H9 (cell line): Measurements from ENCODE around the gene MTARC1. TPM values are rescaled to one million over a fixed set of nuclear protein-coding genes. Genes with fewer than 3 reads are reported as not detected.

Experiments used
- DNase-seq: peaks from one replicate; pipeline ENCODE4 v3.0.0-alpha.2; 2017
- H2AFZ ChIP-seq: one replicate; pipeline ENCODE4 v1.6.1; 2013; ENCODE audit warnings: mild to moderate bottlenecking, low read length, control low read depth, moderate library complexity
- H2AK5ac ChIP-seq: 2 replicates; pipeline ENCODE4 v1.6.1; 2013; ENCODE audit warnings: low read length, control low read depth, mixed read lengths; ENCODE audit not compliant: insufficient read length
- H2BK120ac ChIP-seq: one replicate; pipeline ENCODE4 v1.6.1; 2013; ENCODE audit warnings: low read depth, mild to moderate bottlenecking, low read length, control low read depth, inconsistent platforms; ENCODE audit not compliant: poor library complexity, severe bottlenecking
- H2BK12ac ChIP-seq: 2 replicates; pipeline ENCODE4 v1.6.1; 2013; ENCODE audit warnings: low read length, control low read depth, mixed read lengths, low read depth; ENCODE audit not compliant: insufficient read length
- H2BK15ac ChIP-seq: 2 replicates; pipeline ENCODE4 v1.6.1; 2013; ENCODE audit warnings: low read depth, low read length, control low read depth
- H2BK20ac ChIP-seq: one replicate; pipeline ENCODE4 v1.6.1; 2013; ENCODE audit warnings: low read depth, mild to moderate bottlenecking, low read length, control low read depth, inconsistent platforms; ENCODE audit not compliant: poor library complexity, severe bottlenecking
- H2BK5ac ChIP-seq: 2 replicates; pipeline ENCODE4 v1.6.1; 2013; ENCODE audit warnings: low read length, control low read depth, mixed read lengths; ENCODE audit not compliant: insufficient read length
- H3K14ac ChIP-seq: 2 replicates; pipeline ENCODE4 v1.6.1; 2013; ENCODE audit warnings: low read length, control low read depth; ENCODE audit not compliant: insufficient read depth
- H3K18ac ChIP-seq: 2 replicates; pipeline ENCODE4 v1.6.1; 2013; ENCODE audit warnings: low read depth, mild to moderate bottlenecking, mixed read lengths, low read length, control low read depth; ENCODE audit not compliant: insufficient read length
- H3K23ac ChIP-seq: 2 replicates; pipeline ENCODE4 v1.6.1; 2013; ENCODE audit warnings: low read length, control low read depth, mixed read lengths, low read depth; ENCODE audit not compliant: insufficient read length
- H3K23me2 ChIP-seq: 2 replicates; pipeline ENCODE4 v1.6.1; 2013; ENCODE audit warnings: low read depth, mild to moderate bottlenecking, mixed read lengths, low read length, control low read depth; ENCODE audit not compliant: insufficient read length, poor library complexity, severe bottlenecking
- H3K27ac ChIP-seq: 2 replicates; pipeline ENCODE4 v1.5.1; 2013; ENCODE audit warnings: low read length, control low read depth, mixed read lengths, low read depth; ENCODE audit not compliant: insufficient read length
- H3K27me3 ChIP-seq: 2 replicates; pipeline ENCODE4 v1.6.1; 2013; ENCODE audit warnings: low read length, control low read depth, inconsistent platforms; ENCODE audit not compliant: insufficient read depth
- H3K4ac ChIP-seq: 2 replicates; pipeline ENCODE4 v1.6.1; 2013; ENCODE audit warnings: low read depth, mild to moderate bottlenecking, control low read depth, inconsistent platforms, low read length, moderate library complexity
- H3K4me1 ChIP-seq: 2 replicates; pipeline ENCODE4 v1.6.1; 2013; ENCODE audit warnings: low read length, control low read depth, inconsistent platforms; ENCODE audit not compliant: insufficient read depth
- H3K4me2 ChIP-seq: 2 replicates; pipeline ENCODE4 v1.6.1; 2013; ENCODE audit warnings: low read length, control low read depth, mixed read lengths; ENCODE audit not compliant: insufficient read length, insufficient read depth
- H3K56ac ChIP-seq: 2 replicates; pipeline ENCODE4 v1.6.1; 2013; ENCODE audit warnings: low read depth, mild to moderate bottlenecking, mixed read lengths, low read length, control low read depth; ENCODE audit not compliant: insufficient read length
- H3K79me1 ChIP-seq: 2 replicates; pipeline ENCODE4 v1.6.1; 2013; ENCODE audit warnings: low read depth, mild to moderate bottlenecking, moderate library complexity, low read length, control low read depth, inconsistent platforms; ENCODE audit not compliant: insufficient read depth, poor library complexity, severe bottlenecking
- H3K79me2 ChIP-seq: 2 replicates; pipeline ENCODE4 v1.6.1; 2013; ENCODE audit warnings: low read length, control low read depth, inconsistent platforms; ENCODE audit not compliant: insufficient read depth
- H3K9ac ChIP-seq: 2 replicates; pipeline ENCODE4 v1.6.1; 2013; ENCODE audit warnings: low read length, control low read depth, mixed read lengths; ENCODE audit not compliant: insufficient read length; ENCODE audit errors: extremely low read depth
- H3K9me3 ChIP-seq: one replicate; pipeline ENCODE4 v1.6.1; 2013; ENCODE audit warnings: low read depth, low read length, inconsistent platforms; ENCODE audit not compliant: control insufficient read depth
- H3T11ph ChIP-seq: one replicate; pipeline ENCODE4 v1.6.1; 2013; ENCODE audit warnings: mild to moderate bottlenecking, low read length, control low read depth, inconsistent platforms
- H4K20me1 ChIP-seq: one replicate; pipeline ENCODE4 v1.6.1; 2013; ENCODE audit not compliant: control insufficient read depth, insufficient read length, insufficient read depth
- H4K5ac ChIP-seq: 2 replicates; pipeline ENCODE4 v1.6.1; 2013; ENCODE audit warnings: low read depth, mild to moderate bottlenecking, mixed read lengths, low read length, control low read depth; ENCODE audit not compliant: insufficient read length
- H4K8ac ChIP-seq: replicated peaks from 2 replicates; pipeline ENCODE4 v1.6.1; 2013; ENCODE audit warnings: low read length, control low read depth, mixed read lengths, low read depth; ENCODE audit not compliant: insufficient read length
- H4K91ac ChIP-seq: 2 replicates; pipeline ENCODE4 v1.6.1; 2013; ENCODE audit warnings: low read depth, mild to moderate bottlenecking, moderate library complexity, mixed read lengths, low read length, control low read depth; ENCODE audit not compliant: insufficient read length
- H3K27ac Mint-ChIP-seq, 3 experiments: 2 replicates in 2 of 3; 3 replicates in 1 of 3; pipeline ENCODE4 v1.8.0; 2020 to 2021; ENCODE audit warnings: mixed read lengths in 3 of 3, mild to moderate bottlenecking in 1 of 3, moderate library complexity in 1 of 3
- H3K27me3 Mint-ChIP-seq: 2 replicates; pipeline ENCODE4 v1.8.0; 2021; ENCODE audit warnings: low read depth, mild to moderate bottlenecking, moderate library complexity, mixed read lengths
- H3K36me3 Mint-ChIP-seq, 3 experiments: 2 replicates in 2 of 3; 3 replicates in 1 of 3; pipeline ENCODE4 v1.8.0; 2020 to 2021; ENCODE audit warnings: low read depth in 3 of 3, mixed read lengths in 3 of 3; ENCODE audit not compliant: insufficient read depth in 1 of 3
- H3K4me1 Mint-ChIP-seq, 2 experiments: 2 replicates each; pipeline ENCODE4 v1.8.0; 2020; ENCODE audit warnings: mixed read lengths in 2 of 2
- H3K4me3 Mint-ChIP-seq, 2 experiments: 2 replicates in 1 of 2; 3 replicates in 1 of 2; pipeline ENCODE4 v1.8.0; 2020 to 2021; ENCODE audit warnings: mild to moderate bottlenecking in 2 of 2, mixed read lengths in 2 of 2, moderate library complexity in 1 of 2
- H3K9me3 Mint-ChIP-seq, 2 experiments: 2 replicates in 1 of 2; 3 replicates in 1 of 2; pipeline ENCODE4 v1.8.0; 2020; ENCODE audit warnings: mild to moderate bottlenecking in 2 of 2, mixed read lengths in 2 of 2, moderate library complexity in 1 of 2
- CTCF ChIP-seq: fragments of 200-600 bp; sonication (generic); conservative IDR thresholded peaks from 3 replicates; pipeline ENCODE4 v1.8.0; 2021; ENCODE audit warnings: antibody characterized with exemption, mild to moderate bottlenecking
- WGBS: extraction: QIAGEN DNeasy Blood & Tissue Kit; methylation state at CpG from one replicate; pipeline ENCODE4 v1.1.7; 2013; ENCODE audit warnings: missing lambda C conversion rate, low lambda C conversion rate, mixed read lengths; ENCODE audit not compliant: insufficient read length; ENCODE audit errors: extremely low coverage; 5-methylcytosine and 5-hydroxymethylcytosine counted together
- total RNA-seq: library from RNA; stranded (reverse); gene quantifications from 2 replicates; pipeline ENCODE4 v1.2.1, GENCODE V29; 2021

MTARC1 gene
- total RNA-seq, 1 experiment from 2014 or later, result 33.7 TPM

GRCh38 chr1:220791956-220792355, 5.2 kb downstream of the MTARC1 start:
- Histone ChIP-seq H3T11ph (no peak overlapping the region), H3K4me1 (no peaks in the 10 kb centered on the region), H2BK120ac (no peak overlapping the region), H2BK15ac (no peak overlapping the region), H3K4me2 (no peak overlapping the region), H3K79me1 (peaks cover 2% of the 10 kb centered on the region), H2BK5ac (no peak overlapping the region), H3K23me2 (peaks cover 5% of the 10 kb centered on the region), H4K91ac (no peak overlapping the region), H3K27ac (no peak overlapping the region), H2AFZ (no peak overlapping the region), H2AK5ac (no peak overlapping the region), H3K9ac (no peak overlapping the region), H2BK20ac (no peak overlapping the region), H3K18ac (no peak overlapping the region), H3K56ac (no peak overlapping the region), H3K79me2 (no peaks in the 10 kb centered on the region), H4K5ac (no peak overlapping the region), H3K27me3 (no peaks in the 10 kb centered on the region), H3K23ac (no peak overlapping the region), H3K9me3 (no peaks in the 10 kb centered on the region), H4K20me1 (no peaks in the 10 kb centered on the region), H4K8ac (no peak overlapping the region), H3K14ac (no peak overlapping the region), H3K4ac (no peak overlapping the region), H2BK12ac (no peak overlapping the region)
- no CpG with 5 or more reads among the region's 5 CpGs for WGBS
- H3K4me3 Mint-ChIP-seq, result no peak overlapping the region
- DNase-seq, result no peak
- no peaks in the 10 kb centered on the region for H3K9me3 Mint-ChIP-seq
- TF ChIP-seq CTCF, result no peak
- no peaks in the 10 kb centered on the region for H3K27me3 Mint-ChIP-seq
- no peak overlapping the region for H3K27ac Mint-ChIP-seq
- peaks cover 7 to 11% of the 10 kb centered on the region in 2 experiments; a peak in 3 of 4 replicates for H3K4me1 Mint-ChIP-seq
- H3K36me3 Mint-ChIP-seq, result peaks cover 1 to 18% (median 11%) of the 10 kb centered on the region in 3 experiments
